Measurements from ENCODE around the gene PRAMEF15.
"Not testable (repeated sequence)": the region's sequence is repeated elsewhere in the genome, so short reads cannot be mapped to it uniquely, and the experiment has no call there.

DNA sequence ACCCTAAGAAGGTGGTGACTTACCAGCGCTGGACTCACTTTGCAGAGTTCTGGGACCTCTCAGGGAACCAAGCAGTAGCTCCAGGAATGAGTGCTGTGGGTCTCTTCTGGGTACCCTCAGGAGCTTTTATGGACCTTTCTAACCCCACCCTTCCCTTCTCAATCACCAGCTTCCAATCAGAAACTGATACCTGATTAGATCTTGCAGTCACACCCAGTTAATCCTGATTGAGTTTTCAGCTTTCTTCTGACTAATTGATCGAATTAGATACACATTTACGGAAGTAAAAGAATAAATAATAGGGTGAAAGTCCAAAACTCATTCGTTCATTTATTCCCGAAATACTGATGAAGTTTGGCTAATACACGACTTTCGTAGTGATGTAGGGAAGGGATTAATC, 31.7 kb downstream of the PRAMEF15 start, which contains the start of gene PRAMEF14:
- TF ChIP-seq, protein P1, sequence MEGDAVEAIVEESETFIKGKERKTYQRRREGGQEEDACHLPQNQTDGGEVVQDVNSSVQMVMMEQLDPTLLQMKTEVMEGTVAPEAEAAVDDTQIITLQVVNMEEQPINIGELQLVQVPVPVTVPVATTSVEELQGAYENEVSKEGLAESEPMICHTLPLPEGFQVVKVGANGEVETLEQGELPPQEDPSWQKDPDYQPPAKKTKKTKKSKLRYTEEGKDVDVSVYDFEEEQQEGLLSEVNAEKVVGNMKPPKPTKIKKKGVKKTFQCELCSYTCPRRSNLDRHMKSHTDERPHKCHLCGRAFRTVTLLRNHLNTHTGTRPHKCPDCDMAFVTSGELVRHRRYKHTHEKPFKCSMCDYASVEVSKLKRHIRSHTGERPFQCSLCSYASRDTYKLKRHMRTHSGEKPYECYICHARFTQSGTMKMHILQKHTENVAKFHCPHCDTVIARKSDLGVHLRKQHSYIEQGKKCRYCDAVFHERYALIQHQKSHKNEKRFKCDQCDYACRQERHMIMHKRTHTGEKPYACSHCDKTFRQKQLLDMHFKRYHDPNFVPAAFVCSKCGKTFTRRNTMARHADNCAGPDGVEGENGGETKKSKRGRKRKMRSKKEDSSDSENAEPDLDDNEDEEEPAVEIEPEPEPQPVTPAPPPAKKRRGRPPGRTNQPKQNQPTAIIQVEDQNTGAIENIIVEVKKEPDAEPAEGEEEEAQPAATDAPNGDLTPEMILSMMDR (IDR thresholded peaks at IDR 0.05) = not testable (repeated sequence)
- TF ChIP-seq EZH2, EZH2phosphoT487 (IDR thresholded peaks at IDR 0.05): not testable (repeated sequence)
